Measurements from ENCODE around the gene IFI27L1.
"Not testable (repeated sequence)": the region's sequence is repeated elsewhere in the genome, so short reads cannot be mapped to it uniquely, and the experiment has no call there.

The IFI27L1 gene

DNA sequence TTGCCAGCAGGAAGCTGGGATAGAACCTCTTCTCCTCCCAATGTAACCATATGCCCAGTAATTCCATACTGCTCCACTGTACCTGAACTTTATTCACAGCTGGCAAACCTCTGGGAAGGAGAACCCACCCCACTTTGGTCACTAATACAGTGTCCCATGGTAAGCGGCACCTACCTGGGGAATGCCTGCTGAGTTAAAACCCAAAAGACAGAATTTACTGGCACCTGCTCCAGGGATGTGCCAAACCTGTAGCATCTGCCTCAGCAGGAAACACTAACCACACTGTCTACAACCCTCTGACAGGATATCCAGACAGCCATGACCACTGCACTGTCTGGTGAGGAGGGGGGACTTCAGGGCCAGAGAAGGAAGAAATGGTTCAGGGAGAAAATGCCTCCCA is 26.7 kb upstream of the IFI27L1 start:
- H3K27ac Mint-ChIP-seq: no peak overlapping the region
- H3K36me3 Mint-ChIP-seq (ENCODE audit: low read depth): peaks cover 78% of the 10 kb centered on the region
- no peak overlapping the region for H3K4me3 Mint-ChIP-seq
- ATAC-seq (no peak), DNase-seq (no peak)
- peaks cover 34% of the 10 kb centered on the region for H3K4me1 Mint-ChIP-seq
- H3K9me3 Mint-ChIP-seq: no peaks in the 10 kb centered on the region
- H3K27me3 Mint-ChIP-seq: no peaks in the 10 kb centered on the region

DNA sequence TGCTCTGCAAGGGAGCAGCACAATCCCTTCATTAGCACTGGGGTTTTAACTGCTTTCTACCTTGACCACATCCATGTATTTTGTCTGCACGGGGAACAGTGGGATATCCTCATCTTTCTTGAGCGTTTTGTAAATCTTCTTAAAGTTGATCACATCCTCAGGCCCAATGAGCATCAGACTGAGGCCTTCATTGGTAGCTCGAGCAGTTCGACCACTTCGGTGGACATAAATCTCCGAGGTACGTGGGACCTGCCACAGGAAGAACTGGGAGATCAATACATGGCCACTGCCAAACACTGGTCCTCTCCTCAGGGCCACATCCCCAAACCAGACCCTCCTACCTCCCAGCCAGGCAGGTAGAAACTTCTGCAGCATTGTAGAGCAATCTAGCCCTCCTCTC is 26.2 kb upstream of the IFI27L1 start:
- peaks cover 81% of the 10 kb centered on the region for H3K36me3 Mint-ChIP-seq (ENCODE audit: low read depth)
- H3K27ac Mint-ChIP-seq: peak overlapping the region; percentile 43
- no peak for DNase-seq
- no peak overlapping the region for H3K4me3 Mint-ChIP-seq
- H3K27me3 Mint-ChIP-seq: no peaks in the 10 kb centered on the region
- no peak for ATAC-seq
- no peaks in the 10 kb centered on the region for H3K9me3 Mint-ChIP-seq
- H3K4me1 Mint-ChIP-seq: peaks cover 34% of the 10 kb centered on the region

GRCh38 chr14:94056579-94057308 is 24.4 kb upstream of the IFI27L1 start:
- DNase-seq (no peak), ATAC-seq (peak; percentile 81)
- Mint-ChIP-seq H3K4me1 (peaks cover 39% of the 10 kb centered on the region), H3K4me3 (no peak overlapping the region), H3K27ac (peak overlapping the region; percentile 57), H3K27me3 (no peaks in the 10 kb centered on the region), H3K9me3 (no peaks in the 10 kb centered on the region), H3K36me3 (ENCODE audit: low read depth) (peaks cover 82% of the 10 kb centered on the region)

GRCh38 chr14:94058128-94058673 is 22.9 kb upstream of the IFI27L1 start:
- peaks cover 80% of the 10 kb centered on the region for H3K36me3 Mint-ChIP-seq (ENCODE audit: low read depth)
- no peak overlapping the region for H3K4me3 Mint-ChIP-seq
- H3K27me3 Mint-ChIP-seq: no peaks in the 10 kb centered on the region
- H3K9me3 Mint-ChIP-seq: no peaks in the 10 kb centered on the region
- H3K27ac Mint-ChIP-seq: no peak overlapping the region
- H3K4me1 Mint-ChIP-seq: peaks cover 42% of the 10 kb centered on the region
- ATAC-seq (no peak), DNase-seq (no peak)

DNA sequence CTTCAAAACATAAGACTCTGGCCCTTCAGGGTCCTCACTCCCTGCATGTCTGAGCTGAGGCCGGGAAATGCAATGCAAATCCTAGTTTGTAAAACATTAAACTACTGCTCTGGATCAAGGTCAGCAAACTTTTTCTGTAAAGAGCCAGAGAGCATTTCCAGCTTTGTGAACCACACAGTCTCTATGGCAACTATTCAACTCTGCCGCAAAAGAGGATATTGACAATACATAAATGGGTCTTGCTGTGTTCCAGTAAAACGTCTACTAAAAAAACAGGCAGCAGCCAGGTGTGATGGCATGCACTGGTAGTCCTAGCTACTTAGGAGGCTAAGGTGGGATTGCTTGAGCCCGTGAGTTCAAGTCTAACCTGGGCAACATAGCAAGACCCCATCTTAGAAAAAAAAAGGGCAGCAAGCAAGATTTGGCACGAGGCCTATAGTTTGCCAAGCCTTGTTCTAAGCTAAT is 22.4 kb upstream of the IFI27L1 start:
- ATAC-seq (no peak), DNase-seq (no peak)
- no peak overlapping the region for H3K4me3 Mint-ChIP-seq
- H3K27me3 Mint-ChIP-seq: no peaks in the 10 kb centered on the region
- peaks cover 43% of the 10 kb centered on the region for H3K4me1 Mint-ChIP-seq
- H3K9me3 Mint-ChIP-seq: no peaks in the 10 kb centered on the region
- H3K27ac Mint-ChIP-seq: no peak overlapping the region
- H3K36me3 Mint-ChIP-seq (ENCODE audit: low read depth): peaks cover 82% of the 10 kb centered on the region

- no peak overlapping the region for H3K4me3 Mint-ChIP-seq
- DNase-seq (no peak), ATAC-seq (no peak)
- H3K27ac Mint-ChIP-seq: no peak overlapping the region
- no peaks in the 10 kb centered on the region for H3K27me3 Mint-ChIP-seq
- no peaks in the 10 kb centered on the region for H3K9me3 Mint-ChIP-seq
- peaks cover 52% of the 10 kb centered on the region for H3K4me1 Mint-ChIP-seq
- H3K36me3 Mint-ChIP-seq (ENCODE audit: low read depth): peaks cover 70% of the 10 kb centered on the region
Measured at GRCh38 chr14:94059998-94060397, 21.1 kb upstream of the IFI27L1 start.

DNA sequence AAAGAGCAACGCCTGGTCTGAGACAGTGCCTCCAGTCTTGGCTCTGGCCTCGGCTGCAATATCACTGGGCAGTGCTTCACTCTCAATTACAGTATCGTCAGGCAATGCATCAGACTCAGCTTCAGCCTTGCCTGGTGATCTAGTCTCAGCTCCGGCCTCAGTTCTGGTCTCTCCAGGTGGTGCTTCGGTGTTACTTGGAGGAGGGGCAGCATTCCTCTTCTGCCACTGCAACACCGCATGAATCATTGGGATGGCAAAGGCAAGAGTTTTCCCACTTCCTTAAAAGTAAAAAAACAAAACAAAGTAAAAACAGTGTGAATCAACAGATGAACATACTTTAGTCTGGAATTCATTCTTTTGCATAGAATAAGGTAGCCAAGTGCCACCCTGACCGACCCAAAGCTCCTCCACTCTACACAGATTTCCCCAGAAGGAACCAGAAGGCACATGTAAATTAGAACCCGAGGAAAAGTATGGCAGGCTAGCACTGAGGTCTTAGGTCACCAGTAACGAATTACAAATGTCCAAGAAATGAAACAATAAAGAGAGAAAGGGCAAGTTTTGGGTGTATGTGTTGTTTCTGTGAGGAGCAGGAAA is 18.7 kb upstream of the IFI27L1 start:
- Mint-ChIP-seq H3K27me3 (no peaks in the 10 kb centered on the region), H3K4me1 (peaks cover 63% of the 10 kb centered on the region), H3K4me3 (no peak overlapping the region), H3K27ac (peak overlapping the region; percentile 20), H3K9me3 (no peaks in the 10 kb centered on the region), H3K36me3 (ENCODE audit: low read depth) (peaks cover 66% of the 10 kb centered on the region)
- no peak for ATAC-seq
- DNase-seq: no peak

- H3K27ac Mint-ChIP-seq: peak overlapping the region; percentile 53
- no peak overlapping the region for H3K4me3 Mint-ChIP-seq
- DNase-seq (no peak), ATAC-seq (no peak)
- peaks cover 76% of the 10 kb centered on the region for H3K4me1 Mint-ChIP-seq
- H3K27me3 Mint-ChIP-seq: no peaks in the 10 kb centered on the region
- peaks cover 29% of the 10 kb centered on the region for H3K9me3 Mint-ChIP-seq
- peaks cover 72% of the 10 kb centered on the region for H3K36me3 Mint-ChIP-seq (ENCODE audit: low read depth)
Measured at GRCh38 chr14:94066089-94066676, 14.9 kb upstream of the IFI27L1 start.

GRCh38 chr14:94072076-94072475 is 9.0 kb upstream of the IFI27L1 start:
- peaks cover 90% of the 10 kb centered on the region for H3K36me3 Mint-ChIP-seq (ENCODE audit: low read depth)
- H3K4me3 Mint-ChIP-seq, H3K27me3 Mint-ChIP-seq, H3K27ac Mint-ChIP-seq, ATAC-seq, DNase-seq: not testable (repeated sequence)
- peaks cover 53% of the 10 kb centered on the region for H3K9me3 Mint-ChIP-seq
- H3K4me1 Mint-ChIP-seq: peaks cover 70% of the 10 kb centered on the region

DNA sequence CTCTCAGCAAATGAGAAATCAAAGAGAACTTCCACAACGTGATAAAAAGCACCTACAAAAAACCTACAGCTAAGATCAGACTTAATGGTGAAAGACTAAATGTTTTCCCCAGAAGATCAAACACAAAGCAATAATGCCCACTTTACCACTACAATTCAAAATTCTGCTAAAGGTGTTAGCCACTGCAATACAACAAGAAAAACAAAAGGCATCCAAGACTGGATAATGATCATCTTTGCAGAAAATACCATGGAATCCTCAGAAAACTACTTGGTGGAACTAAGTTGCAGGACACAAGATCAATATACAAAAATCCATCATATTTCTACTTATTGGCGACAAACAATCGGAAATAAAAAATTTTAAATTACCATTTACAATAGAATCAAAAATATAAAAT is 6.6 kb upstream of the IFI27L1 start:
- peaks cover 66% of the 10 kb centered on the region for H3K4me1 Mint-ChIP-seq
- peaks cover 42% of the 10 kb centered on the region for H3K9me3 Mint-ChIP-seq
- peaks cover 88% of the 10 kb centered on the region for H3K36me3 Mint-ChIP-seq (ENCODE audit: low read depth)
- H3K27me3 Mint-ChIP-seq: no peaks in the 10 kb centered on the region
- DNase-seq: no peak
- H3K4me3 Mint-ChIP-seq: peak overlapping the region; percentile 15
- no peak for ATAC-seq
- no peak overlapping the region for H3K27ac Mint-ChIP-seq

DNA sequence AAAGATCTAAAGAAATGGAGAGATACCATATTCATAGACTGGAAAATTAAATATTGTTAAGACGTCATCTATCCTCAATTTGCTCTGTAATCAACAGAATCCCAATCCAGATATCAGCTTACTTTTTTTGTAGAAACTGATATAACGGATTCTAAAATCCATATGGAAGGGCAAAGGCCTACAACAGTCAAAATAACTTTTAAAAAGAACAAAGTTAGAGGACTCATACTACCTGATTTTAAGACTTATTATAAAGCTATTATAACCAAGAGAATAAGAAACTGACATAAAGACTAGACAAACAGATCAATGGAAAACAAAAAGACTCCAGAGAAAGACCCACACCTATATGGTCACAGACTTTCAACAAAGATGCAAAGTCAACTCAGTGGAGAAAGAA is 6.1 kb upstream of the IFI27L1 start:
- H3K4me1 Mint-ChIP-seq: peaks cover 68% of the 10 kb centered on the region
- H3K27me3 Mint-ChIP-seq: no peaks in the 10 kb centered on the region
- no peak for DNase-seq
- peak overlapping the region; percentile 99 for H3K4me3 Mint-ChIP-seq
- no peak for ATAC-seq
- H3K27ac Mint-ChIP-seq: no peak overlapping the region
- H3K36me3 Mint-ChIP-seq (ENCODE audit: low read depth): peaks cover 88% of the 10 kb centered on the region
- peaks cover 39% of the 10 kb centered on the region for H3K9me3 Mint-ChIP-seq

- H3K27ac Mint-ChIP-seq: peak overlapping the region; percentile 71
- ATAC-seq: no peak
Measured at GRCh38 chr14:94077111-94077821, 3.8 kb upstream of the IFI27L1 start.

GRCh38 chr14:94077823-94078222 is 3.3 kb upstream of the IFI27L1 start:
- peak overlapping the region; percentile 71 for H3K27ac Mint-ChIP-seq
- H3K36me3 Mint-ChIP-seq (ENCODE audit: low read depth): peaks cover 68% of the 10 kb centered on the region
- peaks cover 62% of the 10 kb centered on the region for H3K4me1 Mint-ChIP-seq
- H3K27me3 Mint-ChIP-seq: no peaks in the 10 kb centered on the region
- H3K4me3 Mint-ChIP-seq: peak overlapping the region; percentile 99
- ATAC-seq: no peak
- DNase-seq: no peak
- peaks cover 21% of the 10 kb centered on the region for H3K9me3 Mint-ChIP-seq

More at GRCh38 chr14:94077111-94077821, 3.8 kb upstream of the IFI27L1 start:
- H3K4me3 Mint-ChIP-seq: peak overlapping the region; percentile 99
- peaks cover 23% of the 10 kb centered on the region for H3K9me3 Mint-ChIP-seq
- H3K27me3 Mint-ChIP-seq: no peaks in the 10 kb centered on the region
- DNase-seq: no peak
- H3K36me3 Mint-ChIP-seq (ENCODE audit: low read depth): peaks cover 71% of the 10 kb centered on the region
- H3K4me1 Mint-ChIP-seq: peaks cover 60% of the 10 kb centered on the region

DNA sequence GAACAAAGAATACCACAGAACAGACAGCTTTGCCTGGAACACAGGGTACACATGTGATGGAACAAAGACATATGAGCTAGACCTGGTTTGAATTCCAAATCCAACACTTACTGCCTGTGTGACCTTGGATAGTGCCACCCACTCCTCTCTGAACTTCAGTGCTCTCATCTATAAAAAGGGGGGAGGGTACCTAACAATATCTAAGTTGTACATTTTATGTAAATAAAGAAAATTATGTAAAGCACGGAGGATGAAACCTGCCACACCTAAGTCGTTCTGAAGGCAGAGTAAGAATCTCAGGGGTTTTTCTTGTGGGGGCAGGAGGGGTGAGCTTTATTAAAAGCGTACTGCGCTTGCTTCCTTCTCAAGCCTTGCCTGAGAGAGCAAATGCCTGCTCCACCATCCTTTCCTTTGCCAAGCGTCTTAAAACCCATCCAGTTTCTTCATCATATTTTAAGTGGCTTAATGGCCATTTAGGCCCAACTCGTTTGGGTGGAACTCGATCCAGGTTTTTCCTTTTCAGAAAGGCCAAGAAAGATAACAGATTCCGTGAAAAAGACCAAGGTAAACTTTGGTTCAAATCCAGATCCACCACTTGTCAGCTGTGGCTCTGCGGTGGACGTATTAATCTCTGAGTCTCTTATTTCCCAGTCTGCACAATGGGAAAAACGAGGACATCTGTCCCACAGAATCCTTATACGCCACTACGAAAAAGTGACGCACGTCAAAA is 1.1 kb upstream of the IFI27L1 start:
- Mint-ChIP-seq H3K36me3 (ENCODE audit: low read depth) (peaks cover 51% of the 10 kb centered on the region), H3K9me3 (peaks cover 11% of the 10 kb centered on the region), H3K4me1 (peaks cover 54% of the 10 kb centered on the region), H3K27ac (peak overlapping the region; percentile 99), H3K4me3 (peak overlapping the region; percentile 99), H3K27me3 (no peaks in the 10 kb centered on the region)
- no peak for ATAC-seq
- DNase-seq: no peak
